GM21390 (cell line): Measurements from ENCODE around the gene NEAT1.

ENCODE experiments used
- ATAC-seq: cut with Tn5 transposase; IDR thresholded peaks from one replicate; pipeline ENCODE4 v1.9.1; 2021; ENCODE audit not compliant: unreplicated experiment

The NEAT1 gene

DNA sequence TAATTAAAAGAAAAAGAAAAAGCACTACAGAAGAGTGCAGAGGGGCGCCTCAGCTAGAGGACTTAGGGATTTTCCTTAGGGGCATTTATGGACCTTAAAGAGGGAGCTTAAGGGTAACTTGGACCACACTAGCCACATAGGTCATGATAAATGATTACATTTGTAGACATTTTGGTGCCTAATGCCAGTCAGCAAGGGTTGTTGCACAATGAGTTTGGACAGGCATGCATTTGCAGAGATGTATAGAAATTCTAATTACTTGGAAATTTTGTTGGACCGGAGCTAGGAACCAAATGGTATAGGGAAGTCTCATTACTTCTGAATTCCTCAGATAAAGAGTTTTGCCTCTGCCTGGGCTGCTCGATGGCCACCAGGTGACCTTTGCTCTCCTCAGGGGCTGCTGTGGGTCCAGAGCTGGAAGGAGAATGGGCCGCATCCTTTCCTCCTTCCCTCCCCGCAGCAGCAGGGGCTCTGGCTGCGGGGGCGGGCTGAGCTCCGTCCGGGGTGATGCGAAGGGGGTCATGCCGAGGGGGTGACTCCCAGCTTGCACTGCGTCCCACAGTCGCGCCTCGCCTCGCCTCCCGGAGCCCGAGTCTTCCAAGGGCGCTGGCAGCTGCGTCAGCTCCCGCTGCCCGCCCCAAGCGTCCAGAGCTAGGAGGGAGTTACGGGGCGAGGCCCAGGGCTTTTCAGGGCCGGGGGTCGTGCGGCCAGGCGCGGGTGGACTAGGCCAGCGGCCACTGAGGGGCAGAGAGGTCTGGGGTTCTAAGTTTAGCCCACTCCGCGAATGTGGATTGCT, 56.0 kb downstream of the NEAT1 start:
- ATAC-seq, result no peak

- ATAC-seq, result no peak
Observed at GRCh38 chr11:65479184-65480145, 56.9 kb downstream of the NEAT1 start.

- no peak for ATAC-seq
Observed at GRCh38 chr11:65482306-65482850, 59.8 kb downstream of the NEAT1 start.

DNA sequence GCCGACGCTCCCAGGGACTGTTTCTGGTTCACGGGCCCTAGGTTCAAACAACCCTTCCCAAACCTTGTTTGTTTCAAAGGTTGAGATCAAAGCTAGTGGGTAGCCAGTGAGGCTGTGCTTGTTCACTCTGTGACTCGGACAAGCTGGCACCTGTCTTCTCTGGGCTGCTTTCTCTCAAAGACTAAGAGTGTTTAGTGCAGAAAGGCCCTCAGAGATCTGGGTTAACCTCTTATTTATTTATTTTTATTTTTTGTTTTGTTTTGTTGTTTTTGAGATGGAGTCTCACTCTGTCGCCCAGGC, 63.3 kb downstream of the NEAT1 start:
- no peak for ATAC-seq

- ATAC-seq, result no peak
Observed at GRCh38 chr11:65486570-65487466, 64.2 kb downstream of the NEAT1 start.

GRCh38 chr11:65487467-65488272, 65.1 kb downstream of the NEAT1 start:
- ATAC-seq, result peak; percentile 55

DNA sequence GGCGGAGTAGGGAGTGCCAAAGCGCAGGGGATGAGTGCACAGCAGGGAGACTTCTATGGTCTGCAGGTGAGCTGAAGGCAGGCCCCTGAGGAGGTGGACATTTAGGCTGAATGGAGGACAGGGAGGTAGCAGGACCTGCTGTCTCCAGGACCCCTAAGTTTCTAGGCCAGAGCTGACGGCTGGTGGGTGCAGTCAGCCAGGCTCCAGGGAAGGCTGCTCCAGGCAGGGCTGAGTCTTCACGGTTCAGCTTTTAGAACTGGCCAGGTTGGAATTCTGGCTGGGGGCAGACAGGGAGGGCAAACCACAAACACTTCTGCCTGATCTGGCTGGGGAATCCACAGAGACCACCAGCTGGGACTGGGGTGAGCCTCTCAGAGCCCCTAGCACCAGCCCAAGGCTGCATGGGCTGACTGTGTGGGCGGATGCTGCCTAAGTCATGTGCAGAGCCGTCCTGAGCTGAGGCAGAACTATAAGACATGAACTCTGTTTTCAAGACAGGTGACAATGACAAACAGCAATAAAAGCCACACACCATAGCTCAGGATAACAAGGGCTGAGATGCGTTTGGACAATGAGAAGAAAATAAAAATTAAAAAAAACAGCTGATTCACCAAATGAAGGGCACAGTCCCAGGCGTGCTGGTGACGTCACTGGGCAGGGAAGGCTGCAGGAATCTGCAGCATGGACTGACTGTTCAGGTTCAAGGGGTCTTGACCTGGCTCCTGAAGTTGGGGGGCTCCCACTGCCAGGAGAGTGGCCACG, 65.9 kb downstream of the NEAT1 start:
- ATAC-seq, result no peak

DNA sequence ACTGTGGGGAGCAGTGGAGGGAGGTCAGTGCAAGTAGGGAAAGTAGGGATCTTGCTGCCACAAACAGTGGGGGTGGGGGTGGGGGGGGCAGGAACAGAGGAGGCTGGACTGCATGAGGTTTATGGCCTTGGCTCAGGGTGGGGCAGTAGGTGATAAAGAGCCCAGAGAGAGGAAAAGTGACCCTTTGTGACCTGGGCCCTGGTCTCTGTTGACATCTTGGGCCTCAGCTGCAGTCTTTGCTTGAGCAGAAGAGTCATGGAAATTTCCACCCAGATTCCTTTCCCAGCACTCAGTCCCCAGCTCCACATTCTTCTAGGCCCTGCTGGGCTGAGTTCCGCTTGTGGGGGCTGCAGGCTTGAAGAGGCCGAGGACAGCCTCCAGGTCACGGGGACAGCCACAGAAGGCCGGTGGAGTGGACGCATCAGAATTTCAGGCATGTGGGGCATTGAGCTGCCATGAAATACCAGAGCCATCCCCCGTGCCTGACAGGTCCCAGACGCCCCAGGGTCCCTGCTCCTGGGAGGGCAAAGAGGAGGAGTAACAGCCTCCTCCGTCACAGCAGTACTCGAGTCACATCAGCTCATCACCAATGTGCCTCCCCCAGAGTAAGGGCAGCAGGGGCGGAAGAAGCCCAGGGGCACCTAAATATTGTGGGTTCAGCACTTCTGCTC, 66.6 kb downstream of the NEAT1 start:
- ATAC-seq, result no peak

DNA sequence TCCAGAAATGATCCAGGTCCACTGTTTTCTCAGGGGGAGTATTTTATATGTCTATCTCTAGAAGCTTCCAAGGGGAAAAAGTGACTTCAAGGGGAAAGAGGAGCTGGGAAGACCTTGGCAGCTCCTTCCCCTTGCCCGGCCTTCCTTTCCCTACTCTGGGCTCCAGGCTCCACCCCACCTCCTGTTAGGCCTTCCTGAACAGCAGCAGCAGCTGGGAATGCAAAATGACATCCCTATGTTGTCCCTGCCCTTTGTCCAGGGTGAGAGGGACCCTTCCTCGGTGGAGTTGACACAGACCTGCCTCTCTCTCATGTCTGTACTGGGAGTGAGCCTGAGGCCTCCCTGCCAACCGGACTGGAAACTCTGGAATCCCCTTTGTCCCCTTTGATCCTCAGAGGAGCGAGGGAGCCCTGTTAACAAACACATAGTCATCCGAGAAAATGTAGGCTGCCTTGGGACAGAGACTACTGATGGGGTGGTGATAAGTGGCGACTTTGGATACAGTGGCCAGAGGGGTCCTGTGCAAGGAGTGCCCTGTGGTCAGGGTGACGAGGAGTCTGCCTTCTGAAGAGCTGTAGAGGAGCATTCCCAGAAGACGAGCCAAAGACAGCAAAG, 67.2 kb downstream of the NEAT1 start:
- ATAC-seq, result no peak

DNA sequence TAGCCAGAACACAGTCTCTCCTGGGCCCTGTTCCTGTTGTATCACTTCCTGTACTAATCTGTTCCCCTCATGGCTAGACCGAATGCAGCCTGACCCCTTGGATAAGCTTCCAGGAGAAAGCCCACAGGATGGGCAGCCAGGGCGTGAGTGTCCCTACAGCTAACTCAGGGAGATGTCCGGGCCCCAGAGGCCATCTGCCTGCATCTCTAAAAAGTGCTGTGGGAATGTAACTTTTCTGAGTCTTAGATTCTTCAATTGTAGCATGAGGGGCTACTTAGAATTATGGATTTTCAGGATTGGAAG, 68.5 kb downstream of the NEAT1 start:
- ATAC-seq, result no peak

DNA sequence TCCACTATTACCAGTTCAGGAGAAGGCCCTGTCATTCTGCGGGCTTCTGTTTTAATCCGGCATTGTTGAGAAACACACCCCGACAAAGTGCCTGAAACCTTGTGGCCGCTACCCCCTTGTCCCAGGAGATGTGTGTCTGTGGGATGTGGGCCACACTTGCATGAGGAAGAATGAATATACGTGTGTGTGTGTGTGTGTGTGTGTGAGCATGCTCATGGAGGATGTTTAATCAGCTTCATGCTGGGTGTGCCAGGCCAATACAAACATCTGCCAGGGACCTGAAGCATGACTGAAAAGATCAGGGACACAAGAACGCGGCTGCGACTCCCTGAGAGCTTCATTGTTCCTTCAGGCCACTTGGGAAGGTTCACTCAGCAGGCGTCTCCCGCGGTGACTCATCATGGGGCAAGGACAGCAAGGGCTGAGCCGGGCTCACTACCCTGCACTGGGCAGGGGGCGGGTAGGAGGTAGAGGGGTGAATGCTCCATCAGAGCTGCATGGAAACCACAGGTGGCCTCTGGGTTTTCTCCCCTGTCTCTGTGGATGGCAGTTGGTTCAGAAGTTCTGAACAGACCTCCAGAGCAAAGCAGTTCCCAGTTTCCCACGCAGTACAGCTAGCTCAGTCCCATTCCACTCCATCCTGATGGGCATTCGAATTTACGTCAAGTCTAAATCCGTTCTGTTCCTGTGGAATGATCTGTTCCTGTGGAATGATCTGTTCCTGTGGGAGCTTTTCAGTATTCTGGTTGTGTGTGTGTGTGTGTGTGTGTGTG, 69.2 kb downstream of the NEAT1 start:
- ATAC-seq, result no peak

- no peak for ATAC-seq
Observed at GRCh38 chr11:65492387-65492636, 69.7 kb downstream of the NEAT1 start.

- no peak for ATAC-seq
Observed at GRCh38 chr11:65492637-65493366, 70.2 kb downstream of the NEAT1 start.

GRCh38 chr11:65493367-65494176, 71.0 kb downstream of the NEAT1 start:
- no peak for ATAC-seq
